Spleen (tissue), 11 donors: ENCODE data around the gene FIZ1. TPM values are rescaled to one million over a fixed set of nuclear protein-coding genes. Genes with fewer than 3 reads are reported as not detected.
A peak's percentile ranks its signal among the peaks of the same experiment; 100 is the strongest.

Experiments used
- DNase-seq: peaks from one replicate; pipeline ENCODE4 v3.0.0-alpha.2; 2020
- H3K27ac ChIP-seq, 8 donors: fragments of 200-600 bp; sonication (generic) in 7 of 8; 1 replicate in 4 of 8; 2 replicates in 4 of 8; pipeline versions ENCODE4 v1.5.0 to v1.8.0; 2016 to 2021; ENCODE audit warnings: inconsistent platforms in 4 of 8, mild to moderate bottlenecking in 4 of 8, moderate library complexity in 1 of 8
- H3K27me3 ChIP-seq, 7 donors: fragments of 200-600 bp; sonication (generic) in 6 of 7; replicated peaks in 1 of 7; 1 replicate in 4 of 7; 2 replicates in 3 of 7; pipeline versions ENCODE4 v1.5.0 to v1.8.0; 2016 to 2021; ENCODE audit warnings: inconsistent platforms in 3 of 7, mild to moderate bottlenecking in 1 of 7
- H3K36me3 ChIP-seq, 6 donors: fragments of 200-600 bp; sonication (generic) in 5 of 6; 1 replicate in 4 of 6; 2 replicates in 2 of 6; pipeline versions ENCODE4 v1.5.0 to v1.8.0; 2016 to 2021; ENCODE audit warnings: inconsistent platforms in 2 of 6
- H3K4me1 ChIP-seq, 6 donors: fragments of 200-600 bp; sonication (generic) in 5 of 6; 1 replicate in 3 of 6; 2 replicates in 3 of 6; pipeline versions ENCODE4 v1.5.0 to v1.8.0; 2016 to 2021; ENCODE audit warnings: inconsistent platforms in 3 of 6
- H3K4me3 ChIP-seq, 8 donors: fragments of 200-600 bp; sonication (generic) in 7 of 8; 1 replicate in 4 of 8; 2 replicates in 4 of 8; pipeline versions ENCODE4 v1.5.0 to v1.8.0; 2016 to 2021; ENCODE audit warnings: inconsistent platforms in 4 of 8, mild to moderate bottlenecking in 4 of 8, moderate library complexity in 2 of 8
- H3K9me3 ChIP-seq, 8 donors: fragments of 200-600 bp; sonication (generic) in 7 of 8; 1 replicate in 4 of 8; 2 replicates in 4 of 8; pipeline versions ENCODE4 v1.5.0 to v1.8.0; 2016 to 2021; ENCODE audit warnings: inconsistent platforms in 4 of 8
- CTCF ChIP-seq, 11 experiments: fragments of 200-600 bp in 7 of 11; fragments of 450-650 bp in 4 of 11; sonication (generic) in 4 of 11; IDR thresholded peaks in 8 of 11; conservative IDR thresholded peaks in 3 of 11; 1 replicate in 7 of 11; 2 replicates in 4 of 11; pipeline versions ENCODE4 v1.4.0 to v1.8.0; 2016 to 2021; ENCODE audit warnings: antibody characterized with exemption in 11 of 11, inconsistent platforms in 4 of 11, mild to moderate bottlenecking in 1 of 11
- POLR2A ChIP-seq, 3 donors: fragments of 450-650 bp; IDR thresholded peaks; one replicate each; pipeline ENCODE4 v1.5.1; 2017; ENCODE audit warnings: antibody characterized with exemption in 3 of 3, mild to moderate bottlenecking in 1 of 3
- POLR2AphosphoS5 ChIP-seq, 3 donors: sonication (generic); formaldehyde crosslinking; IDR thresholded peaks; one replicate each; pipeline ENCODE4 v1.5.1; 2017; ENCODE audit warnings: antibody characterized with exemption in 3 of 3
- WGBS, 5 donors: extraction: QIAGEN DNeasy Blood & Tissue Kit in 3 of 5; methylation state at CpG; one replicate each; pipeline versions ENCODE4 v1.1.5 to v1.1.7; 2013 to 2018; 5-methylcytosine and 5-hydroxymethylcytosine counted together
- intact Hi-C: fragments of 100-400 bp; cut with DNase I; formaldehyde crosslinking; loops from one replicate; pipeline ENCODE4 v1.15.0; 2023; ENCODE audit warnings: low total_unique reads
- polyA plus RNA-seq, 3 donors: library from polyadenylated mRNA; stranded (reverse); fragments of 200-250 nt; gene quantifications; one replicate each; pipeline ENCODE4 v1.2.1, GENCODE V29; 2013
- total RNA-seq, 7 donors: library from RNA; depleted of rRNA in 3 of 7; stranded (reverse); fragments of >200 nt in 3 of 7; fragmentation: NEBNext Ultra II Directional in 4 of 7; extraction: Animal tissue kit (Norgen Biotek cat#: 25700) in 4 of 7; gene quantifications; one replicate each; pipeline versions ENCODE4 v1.1.0 to v1.2.1, GENCODE V29; 2016 to 2021
- donor health status: healthy with polysubstance abuse.
- donor health status: DM: no; HTN: no; CAD: no; lungs with moderate emphysema.
- donor health status: DM: no; HTN: no; CAD: no.
- donor health status: Bipolar disorder and iron deficiency.
- donor health status: healthy.
- donor health status: DM: no; HTN: no; CAD: no.
- donor health status: DM: yes; HTN: yes; CAD: no.

FIZ1 gene
- total and polyA plus RNA-seq, 10 donors: 5.1 to 17.3 (median 10.9) TPM

- H3K9me3 ChIP-seq: peaks cover 0 to 4% (median 0%) of the 10 kb centered on the region in 8 donors
- DNase-seq: no peak
- no peaks in the 10 kb centered on the region for H3K27me3 ChIP-seq
- no peak overlapping the region for H3K4me3 ChIP-seq
- peaks cover 3 to 21% (median 15%) of the 10 kb centered on the region in 6 donors for H3K4me1 ChIP-seq
- intact Hi-C loops: no loop called here
- peaks cover 0 to 63% (median 41%) of the 10 kb centered on the region in 6 donors for H3K36me3 ChIP-seq
- WGBS, 5 donors: 91 to 98% (median 92%) methylated on average over 3 of the region's 3 CpGs
- no peak overlapping the region for H3K27ac ChIP-seq
- no peak for TF ChIP-seq POLR2A (IDR thresholded peaks at IDR 0.05)
- no peak for TF ChIP-seq POLR2AphosphoS5 (IDR thresholded peaks at IDR 0.05)
- no peak for TF ChIP-seq CTCF (IDR thresholded peaks at IDR 0.05 in 8 of 11, conservative IDR thresholded peaks at IDR 0.05 in 3 of 11)
Measured at GRCh38 chr19:55596304-55596703, 3.0 kb downstream of the FIZ1 start.

- H3K9me3 ChIP-seq: peaks cover 0 to 4% (median 0%) of the 10 kb centered on the region in 8 donors
- no peak overlapping the region for H3K27ac ChIP-seq
- no peaks in the 10 kb centered on the region for H3K27me3 ChIP-seq
- peaks cover 0 to 12% (median 7%) of the 10 kb centered on the region in 6 donors for H3K4me1 ChIP-seq
- WGBS, 5 donors: 88 to 96% (median 92%) methylated on average over 4 of the region's 4 CpGs
- H3K4me3 ChIP-seq: no peak overlapping the region
- intact Hi-C loops: no loop called here
- no peak for DNase-seq
- H3K36me3 ChIP-seq: peaks cover 0 to 63% (median 41%) of the 10 kb centered on the region in 6 donors
- TF ChIP-seq POLR2A (IDR thresholded peaks at IDR 0.05) (no peak), CTCF (IDR thresholded peaks at IDR 0.05 in 8 of 11, conservative IDR thresholded peaks at IDR 0.05 in 3 of 11) (no peak), POLR2AphosphoS5 (IDR thresholded peaks at IDR 0.05) (no peak)
Measured at GRCh38 chr19:55594996-55595545, 4.2 kb downstream of the FIZ1 start.

GRCh38 chr19:55593096-55593772, 6.1 kb downstream of the FIZ1 start:
- Histone ChIP-seq H3K36me3 (peaks cover 0 to 63% (median 41%) of the 10 kb centered on the region in 6 donors), H3K4me3 (no peak overlapping the region), H3K4me1 (peaks cover 0 to 3% (median 1%) of the 10 kb centered on the region in 6 donors), H3K27me3 (no peaks in the 10 kb centered on the region), H3K9me3 (peaks cover 0 to 4% (median 0%) of the 10 kb centered on the region in 8 donors), H3K27ac (no peak overlapping the region)
- intact Hi-C loops: no loop called here
- peak; percentile 74 for DNase-seq
- 89 to 94% (median 92%) methylated on average over 27 to 68 of the region's 68 CpGs for WGBS, 5 donors
- no peak for TF ChIP-seq POLR2A (IDR thresholded peaks at IDR 0.05)
- peak in 1 of 3 donors; percentile 19 for TF ChIP-seq POLR2AphosphoS5 (IDR thresholded peaks at IDR 0.05)

GRCh38 chr19:55592391-55593090, 6.8 kb downstream of the FIZ1 start:
- no peak for TF ChIP-seq POLR2A (IDR thresholded peaks at IDR 0.05)
- TF ChIP-seq POLR2AphosphoS5 (IDR thresholded peaks at IDR 0.05): peak in 1 of 3 donors; percentile 31
- DNase-seq: no peak
- no peak overlapping the region for H3K4me3 ChIP-seq
- intact Hi-C loops: no loop called here
- peaks cover 4 to 8% (median 6%) of the 10 kb centered on the region in 6 donors for H3K4me1 ChIP-seq
- 94 to 98% (median 95%) methylated on average over 20 to 73 of the region's 73 CpGs for WGBS, 5 donors
- no peak overlapping the region for H3K27ac ChIP-seq
- peaks cover 0 to 4% (median 0%) of the 10 kb centered on the region in 8 donors for H3K9me3 ChIP-seq
- peaks cover 0 to 3% (median 0%) of the 10 kb centered on the region in 7 donors for H3K27me3 ChIP-seq
- peaks cover 0 to 59% (median 41%) of the 10 kb centered on the region in 6 donors for H3K36me3 ChIP-seq
